Measurements from ENCODE around the gene DKK3.
A peak's percentile ranks its signal among the peaks of the same experiment; 100 is the strongest.

Gene DKK3

GRCh38 chr11:11981840-11982239 is 26.6 kb downstream of the DKK3 start:
- DNase-seq (ENCODE audit: low read depth), result no peak
- no peak for TF ChIP-seq CTCF (conservative IDR thresholded peaks at IDR 0.05; ENCODE audit: low read depth, low read length)
- H3K4me3 ChIP-seq (ENCODE audit: low read length), result no peak overlapping the region

- TF ChIP-seq CTCF (conservative IDR thresholded peaks at IDR 0.05; ENCODE audit: low read depth, low read length), result no peak
- no peak overlapping the region for H3K4me3 ChIP-seq (ENCODE audit: low read length)
- DNase-seq (ENCODE audit: low read depth), result no peak
These were observed 27.1 kb downstream of the DKK3 start for GRCh38 chr11:11981364-11981763.

- no peak for DNase-seq (ENCODE audit: low read depth)
- TF ChIP-seq CTCF (conservative IDR thresholded peaks at IDR 0.05; ENCODE audit: low read depth, low read length), result no peak
- H3K4me3 ChIP-seq (ENCODE audit: low read length), result no peak overlapping the region
These were observed 27.6 kb downstream of the DKK3 start for GRCh38 chr11:11980841-11981308.

GRCh38 chr11:11980200-11980599 is 28.2 kb downstream of the DKK3 start:
- TF ChIP-seq CTCF (conservative IDR thresholded peaks at IDR 0.05; ENCODE audit: low read depth, low read length), result no peak
- DNase-seq (ENCODE audit: low read depth), result no peak
- H3K4me3 ChIP-seq (ENCODE audit: low read length), result no peak overlapping the region

GRCh38 chr11:11979488-11980117 is 28.8 kb downstream of the DKK3 start:
- TF ChIP-seq CTCF (conservative IDR thresholded peaks at IDR 0.05; ENCODE audit: low read depth, low read length), result no peak
- no peak overlapping the region for H3K4me3 ChIP-seq (ENCODE audit: low read length)
- DNase-seq (ENCODE audit: low read depth), result peak; percentile 95

GRCh38 chr11:11978792-11979487 is 29.5 kb downstream of the DKK3 start:
- no peak for DNase-seq (ENCODE audit: low read depth)
- no peak for TF ChIP-seq CTCF (conservative IDR thresholded peaks at IDR 0.05; ENCODE audit: low read depth, low read length)

GRCh38 chr11:11978098-11978637 is 30.3 kb downstream of the DKK3 start:
- TF ChIP-seq CTCF (conservative IDR thresholded peaks at IDR 0.05; ENCODE audit: low read depth, low read length), result no peak
- DNase-seq (ENCODE audit: low read depth), result no peak
- no peak overlapping the region for H3K4me3 ChIP-seq (ENCODE audit: low read length)

More at GRCh38 chr11:11978792-11979487, 29.5 kb downstream of the DKK3 start:
- no peak overlapping the region for H3K4me3 ChIP-seq (ENCODE audit: low read length)
